IPS DF 19.7 (cell line): Measurements from ENCODE around the gene CUX1.
"Not testable (repeated sequence)": the region's sequence is repeated elsewhere in the genome, so short reads cannot be mapped to it uniquely, and the experiment has no call there.

Source experiments
- DNase-seq: peaks from one replicate; pipeline ENCODE4 v3.0.0-alpha.2; 2013; ENCODE audit warnings: low read depth, low spot score

Gene CUX1

GRCh38 chr7:102042016-102042656 is 224.7 kb downstream of the CUX1 start:
- DNase-seq: no peak

- DNase-seq: not testable (repeated sequence)
Observed at GRCh38 chr7:102042796-102043195, 225.4 kb downstream of the CUX1 start.

- DNase-seq: no peak
Observed at GRCh38 chr7:102044641-102044983, 227.2 kb downstream of the CUX1 start.

- no peak for DNase-seq
Observed at GRCh38 chr7:102044984-102045673, 227.7 kb downstream of the CUX1 start.

- no peak for DNase-seq
Observed at GRCh38 chr7:102045681-102046372, 228.4 kb downstream of the CUX1 start.

- no peak for DNase-seq
Observed at GRCh38 chr7:102046373-102047117, 229.1 kb downstream of the CUX1 start.

- DNase-seq: no peak
Observed at GRCh38 chr7:102047167-102047566, 229.7 kb downstream of the CUX1 start.

- DNase-seq: no peak
Observed at GRCh38 chr7:102049765-102050164, 232.3 kb downstream of the CUX1 start.

GRCh38 chr7:102050864-102051460 is 233.5 kb downstream of the CUX1 start:
- DNase-seq: no peak

GRCh38 chr7:102051736-102052135 is 234.3 kb downstream of the CUX1 start:
- not testable (repeated sequence) for DNase-seq

GRCh38 chr7:102054158-102054557 is 236.7 kb downstream of the CUX1 start:
- DNase-seq: no peak

GRCh38 chr7:102055181-102055976 is 238.0 kb downstream of the CUX1 start:
- no peak for DNase-seq

- no peak for DNase-seq
Observed at GRCh38 chr7:102059524-102059923, 242.1 kb downstream of the CUX1 start.

- DNase-seq: no peak
Observed at GRCh38 chr7:102061354-102061945, 244.0 kb downstream of the CUX1 start.

- no peak for DNase-seq
Observed at GRCh38 chr7:102061981-102062390, 244.6 kb downstream of the CUX1 start.

- DNase-seq: no peak
Observed at GRCh38 chr7:102063690-102064180, 246.3 kb downstream of the CUX1 start.

- DNase-seq: no peak
Observed at GRCh38 chr7:102064361-102065025, 247.1 kb downstream of the CUX1 start.

- DNase-seq: no peak
Observed at GRCh38 chr7:102065226-102065625, 247.8 kb downstream of the CUX1 start.

GRCh38 chr7:102066476-102066875 is 249.1 kb downstream of the CUX1 start:
- DNase-seq: no peak

- DNase-seq: no peak
Observed at GRCh38 chr7:102068846-102069245, 251.4 kb downstream of the CUX1 start.
